A549 treated with CpdA at 1 μM for 4 hours (cell line): ENCODE data around the gene TAMM41. TPM values are rescaled to one million over a fixed set of nuclear protein-coding genes. Genes with fewer than 3 reads are reported as not detected.

Experiments used
- total RNA-seq: library from RNA; stranded (reverse); fragments of 200-300 nt; extraction: Qiagen RNA extraction; gene quantifications from 5 replicates; pipeline ENCODE4 v1.2.3, GENCODE V29; 2022; ENCODE audit warnings: low read depth

The TAMM41 gene, protein sequence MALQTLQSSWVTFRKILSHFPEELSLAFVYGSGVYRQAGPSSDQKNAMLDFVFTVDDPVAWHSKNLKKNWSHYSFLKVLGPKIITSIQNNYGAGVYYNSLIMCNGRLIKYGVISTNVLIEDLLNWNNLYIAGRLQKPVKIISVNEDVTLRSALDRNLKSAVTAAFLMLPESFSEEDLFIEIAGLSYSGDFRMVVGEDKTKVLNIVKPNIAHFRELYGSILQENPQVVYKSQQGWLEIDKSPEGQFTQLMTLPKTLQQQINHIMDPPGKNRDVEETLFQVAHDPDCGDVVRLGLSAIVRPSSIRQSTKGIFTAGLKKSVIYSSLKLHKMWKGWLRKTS
- 24.8 to 31.0 TPM (median 26.9 TPM) in 5 replicates for total RNA-seq

GRCh38 chr3:11846281-11847266, at the start of gene TAMM41:
TAMM41 (minus strand) TSS chr3:11846885; CDS start chr3:11846636, 249 bp downstream.

Other genes starting within 250 kb of the TAMM41 start
- gene VGLL4, start 203.0 kb downstream of the TAMM41 start, total RNA-seq, result 28.2 to 32.0 TPM (median 30.0 TPM) in 5 replicates
- gene SYN2, start 157.5 kb upstream of the TAMM41 start, total RNA-seq, result 0.10 to 0.90 TPM (median 0.15 TPM) in 5 replicates